COLO668 (cell line): ENCODE data around the gene RBCK1.
"Not testable (repeated sequence)": the region's sequence is repeated elsewhere in the genome, so short reads cannot be mapped to it uniquely, and the experiment has no call there.

Source experiments
- DNase-seq: peaks from one replicate; lab custom pipeline; 2025; ENCODE audit not compliant: unreplicated experiment; lab: John Stamatoyannopoulos, UW

Gene RBCK1

GRCh38 chr20:467755-468154 lies 59.7 kb downstream of the RBCK1 start:
- DNase-seq, result no peak

- DNase-seq, result no peak
These were observed 61.8 kb downstream of the RBCK1 start for GRCh38 chr20:469746-470490.

GRCh38 chr20:472137-472846 lies 64.2 kb downstream of the RBCK1 start:
- DNase-seq, result no peak

- no peak for DNase-seq
These were observed 64.8 kb downstream of the RBCK1 start for GRCh38 chr20:472889-473292.

GRCh38 chr20:474581-474980 lies 66.5 kb downstream of the RBCK1 start:
- no peak for DNase-seq

GRCh38 chr20:475463-476357 lies 67.6 kb downstream of the RBCK1 start:
- DNase-seq, result no peak

GRCh38 chr20:476561-477249 lies 68.6 kb downstream of the RBCK1 start:
- DNase-seq, result not testable (repeated sequence)

- DNase-seq, result no peak
These were observed 70.2 kb downstream of the RBCK1 start for GRCh38 chr20:478010-478948.

GRCh38 chr20:478949-479429 lies 70.9 kb downstream of the RBCK1 start:
- peak; percentile 30 for DNase-seq

GRCh38 chr20:479487-479886 lies 71.4 kb downstream of the RBCK1 start:
- DNase-seq, result no peak

- DNase-seq, result no peak
These were observed 71.9 kb downstream of the RBCK1 start for GRCh38 chr20:480044-480443.

GRCh38 chr20:481167-481566 lies 73.1 kb downstream of the RBCK1 start:
- DNase-seq, result no peak
